HG02623 (cell line): ENCODE measurements around the gene ASPDH.
"Not testable (repeated sequence)": the region's sequence is repeated elsewhere in the genome, so short reads cannot be mapped to it uniquely, and the experiment has no call there.

Source experiments
- ATAC-seq: cut with Tn5 transposase; IDR thresholded peaks from one replicate; pipeline ENCODE4 v1.9.1; 2021; ENCODE audit warnings: moderate library complexity; ENCODE audit not compliant: unreplicated experiment

ASPDH gene

GRCh38 chr19:50480281-50481111 lies 33.2 kb downstream of the ASPDH start:
- ATAC-seq = no peak

DNA sequence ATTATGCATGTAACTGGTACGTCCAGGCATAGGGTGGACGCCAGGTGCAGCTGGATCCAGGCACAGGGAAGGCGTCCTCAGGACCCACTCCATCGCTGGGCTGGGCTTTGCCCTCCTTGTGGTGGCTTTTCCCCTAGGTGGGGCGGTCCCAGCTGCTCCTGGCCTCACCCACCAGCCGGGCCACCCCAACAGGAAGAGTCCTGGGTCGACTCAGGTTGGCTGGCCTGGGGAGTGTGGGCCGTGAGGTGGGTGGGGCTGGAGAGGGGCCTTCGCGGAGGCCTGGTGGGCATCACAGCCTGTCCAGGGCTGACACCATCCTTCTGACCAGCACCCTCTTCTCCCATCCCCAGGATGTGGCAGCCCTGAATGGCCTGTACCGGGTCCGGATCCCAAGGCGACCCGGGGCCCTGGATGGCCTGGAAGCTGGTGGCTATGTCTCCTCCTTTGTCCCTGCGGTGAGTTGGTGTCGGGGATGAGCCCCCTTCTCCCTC lies 33.9 kb downstream of the ASPDH start:
- no peak for ATAC-seq

GRCh38 chr19:50478901-50479715 lies 34.6 kb downstream of the ASPDH start:
- no peak for ATAC-seq

DNA sequence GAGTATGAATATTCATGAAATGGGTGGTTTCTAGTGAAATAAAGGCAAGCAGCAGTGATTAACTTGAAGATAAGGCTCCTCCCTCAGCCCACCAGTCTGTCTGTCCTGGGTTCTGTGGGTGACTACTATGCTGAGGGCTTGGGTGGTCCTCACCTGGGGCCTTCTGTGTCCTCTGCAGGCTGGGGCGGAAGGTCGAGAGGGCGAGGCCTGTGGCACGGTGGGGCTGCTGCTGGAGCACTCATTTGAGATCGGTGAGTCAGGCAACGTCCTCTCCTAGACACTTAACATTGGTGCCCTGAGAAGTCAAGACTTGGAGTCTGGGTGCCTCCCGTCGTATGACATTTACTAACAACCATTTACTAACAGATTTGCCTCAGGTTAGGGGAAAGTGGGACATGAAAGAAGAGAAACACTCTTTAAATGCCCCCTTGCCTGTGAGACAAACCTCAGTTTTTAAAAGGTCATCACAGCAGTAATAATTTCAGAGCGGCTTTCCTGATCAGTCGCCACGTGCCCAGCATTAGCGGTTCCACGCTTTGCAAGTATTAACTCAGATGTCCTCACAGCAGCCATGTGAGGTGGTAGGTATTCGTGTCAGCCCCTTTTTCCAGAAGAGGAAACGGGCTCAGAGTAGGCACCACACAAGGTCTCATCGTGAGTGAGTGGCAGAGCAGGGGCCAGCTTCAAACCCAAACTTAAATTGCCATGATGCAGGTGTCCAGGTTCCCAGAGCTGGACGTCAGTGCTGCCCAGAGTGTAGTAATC lies 35.8 kb downstream of the ASPDH start:
- no peak for ATAC-seq

DNA sequence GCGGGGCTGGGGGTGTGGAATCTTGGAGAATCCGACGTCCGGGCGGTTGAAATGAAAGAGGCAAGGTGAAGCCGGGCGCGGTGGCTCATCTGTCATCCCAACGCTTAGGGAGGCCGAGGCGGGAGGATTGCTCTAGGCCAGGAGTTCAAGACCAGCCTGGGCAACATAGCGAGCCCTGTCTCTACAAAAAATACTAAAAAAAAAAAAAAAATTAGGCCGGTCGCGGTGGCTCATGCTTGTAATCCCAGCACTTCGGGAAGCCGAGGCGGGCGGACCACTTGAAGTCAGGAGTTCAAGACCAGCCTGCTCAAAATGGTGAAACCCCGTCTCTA lies 36.8 kb downstream of the ASPDH start:
- ATAC-seq = no peak

GRCh38 chr19:50476224-50476906 lies 37.3 kb downstream of the ASPDH start, which contains the start of the genes EMC10 and GARIN5A:
EMC10 (plus strand) TSS chr19:50476507; CDS start chr19:50476545, 38 bp downstream.
GARIN5A (minus strand) TSS chr19:50476848; CDS start chr19:50476388, 460 bp downstream.
- ATAC-seq = peak; percentile 76

DNA sequence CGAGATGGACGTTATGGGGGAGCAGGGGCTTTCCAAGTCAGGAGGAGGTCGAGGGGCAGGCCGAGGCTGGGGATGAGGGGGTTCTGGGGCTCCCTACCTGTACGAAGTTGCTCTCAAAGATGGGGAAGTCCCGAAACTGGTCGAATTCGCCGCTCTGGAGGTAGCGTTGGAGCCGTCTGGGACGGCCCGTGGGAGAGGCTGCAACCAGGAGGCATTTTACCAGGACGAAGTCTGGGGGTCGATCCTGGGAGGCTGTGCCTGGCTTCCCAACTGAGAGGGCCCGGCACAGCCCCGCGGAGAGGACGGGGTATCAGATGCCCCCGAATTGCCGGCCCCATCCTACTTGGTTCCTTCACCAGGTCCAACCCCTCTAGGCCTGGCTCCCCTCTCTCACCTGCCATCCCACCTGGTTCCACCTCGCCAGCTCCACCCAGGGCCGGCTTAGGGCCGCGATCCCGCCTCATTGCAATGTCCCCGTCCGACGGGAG lies 37.9 kb downstream of the ASPDH start:
- peak; percentile 3 for ATAC-seq

GRCh38 chr19:50475101-50475568 lies 38.6 kb downstream of the ASPDH start:
- no peak for ATAC-seq

GRCh38 chr19:50473336-50473735 lies 40.4 kb downstream of the ASPDH start:
- ATAC-seq = not testable (repeated sequence)

DNA sequence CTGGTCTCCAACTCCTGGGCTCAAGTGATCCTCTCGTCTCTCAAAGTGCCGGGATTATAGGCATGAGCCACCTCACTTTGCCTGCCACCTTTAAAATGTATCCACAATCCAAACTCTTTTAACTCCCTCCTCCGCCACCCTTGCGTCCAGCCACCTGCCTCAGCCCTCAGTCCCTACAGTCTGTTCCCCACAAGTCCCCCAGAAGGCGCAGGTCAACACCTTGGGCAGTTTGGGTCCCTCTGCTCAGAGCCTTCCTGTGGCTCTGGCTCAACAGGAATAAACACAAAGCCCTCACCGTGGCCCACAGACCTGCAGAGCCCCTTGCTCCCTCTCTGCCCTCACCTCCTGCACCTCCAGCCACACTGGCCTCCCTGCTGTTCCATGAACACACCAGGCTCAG lies 44.9 kb downstream of the ASPDH start:
- ATAC-seq = no peak

GRCh38 chr19:50467566-50467965 lies 46.1 kb downstream of the ASPDH start:
- no peak for ATAC-seq

GRCh38 chr19:50466706-50467039 lies 47.0 kb downstream of the ASPDH start:
- ATAC-seq = no peak

DNA sequence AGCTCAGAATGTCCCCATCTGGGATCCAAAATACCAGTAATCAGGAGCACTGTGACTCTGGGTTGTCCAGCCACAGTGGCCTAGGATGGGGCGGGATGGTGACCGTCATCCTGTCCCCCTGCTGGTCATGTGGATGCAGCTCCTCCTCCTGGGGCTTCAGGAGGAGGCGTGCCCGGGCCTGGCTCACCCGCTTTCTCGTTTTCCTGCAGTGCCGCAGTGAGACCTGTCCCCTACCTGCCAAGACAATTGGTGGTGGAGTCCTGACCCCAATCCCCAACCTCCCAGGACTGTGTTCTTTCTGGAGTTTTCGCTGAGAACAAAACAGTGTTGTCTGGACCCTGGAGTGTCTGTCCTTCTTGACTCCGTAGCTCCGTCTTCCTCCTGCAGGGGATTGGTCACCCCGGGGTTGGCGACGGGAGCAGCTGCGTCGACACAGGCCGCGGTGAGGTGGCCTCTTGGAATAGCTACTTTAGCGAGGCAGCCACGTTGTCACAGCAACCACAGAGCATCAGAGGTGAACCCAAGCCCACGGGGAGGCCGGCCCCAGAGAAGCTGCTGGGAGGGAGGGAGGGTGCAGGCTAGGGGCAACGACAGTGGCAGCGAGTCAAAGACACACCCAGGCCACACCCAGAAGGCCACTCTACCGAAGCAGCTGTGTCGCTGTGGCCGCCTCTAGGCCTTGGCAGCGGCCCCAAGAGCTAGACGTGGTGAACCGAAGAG lies 47.6 kb downstream of the ASPDH start:
- ATAC-seq = no peak

DNA sequence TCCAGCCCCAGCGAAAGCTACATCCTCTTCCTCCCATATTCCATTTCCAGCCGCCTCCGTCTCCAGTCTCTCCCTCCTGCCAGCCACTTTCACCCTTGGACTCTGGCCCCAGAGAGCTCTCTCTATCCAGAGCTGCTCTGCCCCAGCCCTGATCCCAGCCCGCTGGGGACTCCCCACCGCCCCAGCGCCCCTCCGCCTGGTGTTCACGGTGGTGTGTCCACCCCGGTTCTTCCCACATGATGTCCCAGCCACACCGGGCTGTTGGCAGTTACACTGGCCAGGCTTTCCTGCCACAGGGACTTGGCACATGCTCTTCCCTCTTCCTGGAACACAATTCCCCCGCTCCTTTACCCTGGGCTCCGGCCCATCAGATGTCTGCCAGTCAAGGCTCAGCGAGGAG lies 48.7 kb downstream of the ASPDH start:
- ATAC-seq = no peak

GRCh38 chr19:50464348-50464747 lies 49.4 kb downstream of the ASPDH start:
- ATAC-seq = no peak

- ATAC-seq = no peak
Observed at GRCh38 chr19:50462970-50463369, 50.7 kb downstream of the ASPDH start.
